ENCODE data around the gene STARD5.
"Not testable (repeated sequence)": the region's sequence is repeated elsewhere in the genome, so short reads cannot be mapped to it uniquely, and the experiment has no call there.

STARD5 gene

GRCh38 chr15:81336568-81336967 is 12.6 kb upstream of the STARD5 start:
- no peak for DNase-seq

DNA sequence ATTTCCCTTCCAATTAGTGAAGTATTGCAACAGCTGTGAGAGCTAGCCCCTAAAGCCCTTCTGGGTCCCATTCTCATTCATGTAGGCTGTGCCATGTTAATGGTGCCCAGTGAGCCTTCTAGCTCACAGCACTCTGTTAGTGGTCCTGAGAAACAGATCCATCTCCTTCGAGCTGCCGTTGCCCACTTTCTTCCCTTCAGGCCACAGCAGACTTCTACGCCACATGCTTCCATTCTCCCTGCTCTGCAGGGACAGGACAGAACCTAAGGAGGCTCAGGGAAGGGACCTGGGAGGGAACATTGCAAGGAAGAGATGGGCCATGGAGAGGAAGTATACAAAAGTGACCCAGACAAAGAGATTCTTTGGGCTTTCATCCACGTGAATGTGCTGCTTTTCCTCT is 11.7 kb upstream of the STARD5 start:
- DNase-seq, result no peak

DNA sequence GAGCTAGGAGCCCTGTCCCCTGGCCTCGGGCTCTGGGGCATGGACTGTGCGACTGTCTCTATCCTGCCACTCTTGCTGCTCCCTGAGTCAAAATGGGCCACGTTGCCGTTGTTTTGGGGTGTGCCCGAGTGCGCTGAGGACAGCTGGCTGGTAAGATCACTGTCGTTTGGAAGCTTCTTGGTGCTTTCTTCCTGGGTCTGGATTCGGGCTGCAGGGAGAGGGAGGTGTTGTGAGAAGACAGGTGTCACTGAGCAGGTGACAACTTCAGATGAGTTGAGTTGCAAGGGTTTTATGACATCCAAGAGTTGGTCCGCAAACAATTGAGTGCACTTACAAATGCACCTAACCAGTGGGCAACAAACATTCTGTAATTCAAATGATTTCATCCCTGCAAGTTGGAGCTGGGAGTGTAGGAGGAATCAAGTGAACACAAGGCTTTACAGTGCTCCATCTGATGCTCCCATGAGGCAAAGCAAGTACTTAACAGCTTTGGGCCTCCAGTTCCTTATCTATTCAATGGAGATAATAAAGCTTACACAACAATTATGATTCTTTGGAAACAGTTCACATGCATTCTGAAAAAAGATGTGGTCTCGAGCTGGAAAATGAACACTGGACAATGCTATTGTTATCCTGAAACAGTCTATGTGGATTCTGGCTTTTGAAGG is 11.0 kb upstream of the STARD5 start:
- no peak for DNase-seq

GRCh38 chr15:81333363-81333762 is 9.4 kb upstream of the STARD5 start:
- no peak for DNase-seq

GRCh38 chr15:81332326-81332725 is 8.4 kb upstream of the STARD5 start:
- DNase-seq, result no peak

- no peak for DNase-seq
These were observed 7.7 kb upstream of the STARD5 start for GRCh38 chr15:81331600-81331999.

GRCh38 chr15:81331141-81331540 is 7.2 kb upstream of the STARD5 start:
- not testable (repeated sequence) for DNase-seq

- DNase-seq, result no peak
These were observed 6.6 kb upstream of the STARD5 start for GRCh38 chr15:81330366-81331090.

DNA sequence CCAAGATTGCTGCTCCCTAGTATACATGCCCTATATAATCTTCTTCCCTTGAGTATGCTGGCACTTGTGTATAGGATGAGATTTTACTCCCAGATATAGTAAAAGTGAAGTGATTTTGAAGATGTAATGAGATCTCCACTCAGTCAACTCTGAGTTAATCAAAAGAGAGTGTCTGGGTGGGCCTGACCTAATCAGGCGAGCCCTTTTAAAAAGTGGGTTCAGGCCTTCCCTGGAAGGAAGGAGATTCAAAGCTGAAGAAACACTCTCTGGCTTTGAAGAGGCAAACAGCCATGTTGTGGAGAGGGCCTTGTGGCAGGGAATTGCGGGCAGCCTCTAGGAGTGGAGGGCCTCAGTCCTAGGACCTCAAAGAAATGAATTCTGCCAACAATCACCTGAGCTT is 5.5 kb upstream of the STARD5 start:
- DNase-seq, result no peak

DNA sequence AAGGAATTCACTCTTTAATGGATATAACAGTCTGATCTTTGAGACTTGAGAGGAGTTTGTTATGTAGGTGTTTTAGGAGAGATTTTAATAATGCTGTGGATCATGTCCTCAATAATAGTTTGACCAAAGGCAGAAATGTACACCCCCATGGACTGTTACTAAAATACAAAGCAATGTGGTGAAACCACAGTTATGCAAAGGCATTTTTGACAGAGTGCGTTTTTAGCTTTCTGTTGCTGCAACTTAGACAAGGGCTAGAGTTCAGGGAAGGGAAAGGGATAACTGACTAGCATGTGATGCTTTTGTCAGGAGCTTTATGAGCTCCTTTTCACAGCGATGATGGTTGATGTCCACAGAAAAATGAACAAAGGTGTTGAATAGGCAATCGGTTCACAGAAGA is 3.6 kb upstream of the STARD5 start:
- no peak for DNase-seq

DNA sequence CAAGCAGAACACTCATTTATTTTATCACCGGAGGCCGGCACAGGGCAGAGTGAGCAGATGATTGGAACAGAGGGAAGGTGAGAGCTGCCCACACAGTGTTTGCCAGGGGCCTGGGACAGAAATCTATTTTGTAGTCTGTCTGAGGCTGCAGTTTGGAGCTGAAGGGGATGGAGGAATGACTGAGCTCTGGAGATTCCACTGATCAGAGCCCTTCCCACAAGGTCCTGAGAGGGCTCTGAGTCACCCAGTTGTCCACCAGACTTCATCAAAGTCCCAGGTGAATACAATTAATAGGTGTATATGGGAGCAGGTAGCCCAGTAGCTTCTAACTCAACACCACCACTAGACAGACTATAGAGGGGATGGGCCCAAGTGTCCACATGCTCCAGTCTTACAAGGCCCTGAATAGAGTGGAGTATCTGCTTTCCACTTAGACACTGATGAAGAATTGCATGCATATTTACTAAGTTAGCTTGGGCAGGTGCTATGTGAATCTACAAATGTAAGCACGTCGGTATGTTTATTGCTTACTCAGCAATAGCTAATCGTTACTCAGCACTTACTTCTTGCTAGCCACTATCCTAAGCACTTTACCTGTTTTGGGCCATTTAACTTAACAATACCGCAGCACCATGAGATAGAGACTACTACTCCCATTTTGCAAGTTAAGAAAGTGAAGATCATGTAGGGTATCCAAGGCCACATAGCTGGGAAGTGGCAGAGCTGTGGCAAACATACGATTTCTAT is 2.7 kb upstream of the STARD5 start:
- DNase-seq, result no peak

GRCh38 chr15:81323559-81323943 is 390 bp downstream of the STARD5 start:
- DNase-seq, result no peak

- DNase-seq, result no peak
These were observed 1.2 kb downstream of the STARD5 start for GRCh38 chr15:81322676-81323253.

DNA sequence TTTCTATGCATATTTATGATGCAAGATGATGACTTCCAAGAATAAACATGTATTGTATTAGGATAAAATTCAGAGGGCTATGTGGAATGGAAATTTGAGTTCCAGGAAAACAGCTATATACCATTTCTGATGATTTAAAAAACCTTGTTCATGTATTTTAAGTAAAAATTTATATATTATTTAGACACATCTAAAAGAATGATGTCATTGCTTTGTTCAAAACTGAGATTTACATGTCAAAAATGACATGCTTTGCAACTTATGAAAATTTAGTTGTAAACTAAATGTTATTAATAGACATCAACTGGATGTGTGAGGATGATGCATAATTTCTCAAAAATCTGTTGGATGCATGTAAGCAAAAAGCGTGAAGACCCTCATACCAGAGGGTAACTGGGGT is 2.3 kb downstream of the STARD5 start:
- DNase-seq, result no peak

DNA sequence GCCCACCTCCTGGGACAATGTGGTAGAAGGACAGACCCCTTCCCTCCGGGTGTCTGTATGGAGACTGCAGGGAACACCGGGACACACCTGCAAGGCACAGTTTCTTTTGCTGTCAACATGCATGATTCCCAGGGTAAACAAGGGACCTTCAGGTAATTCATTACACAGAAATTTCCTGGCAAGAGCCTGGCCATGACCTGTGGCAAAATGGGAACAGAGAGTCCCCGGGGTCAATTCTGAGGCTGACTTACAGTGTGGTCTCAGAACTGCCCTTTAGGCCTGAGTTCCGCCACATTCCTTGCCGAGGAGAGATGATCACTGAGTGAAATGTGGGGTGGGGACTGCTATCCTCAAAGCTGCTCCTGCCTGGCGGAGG is 6.3 kb downstream of the STARD5 start:
- no peak for DNase-seq

DNA sequence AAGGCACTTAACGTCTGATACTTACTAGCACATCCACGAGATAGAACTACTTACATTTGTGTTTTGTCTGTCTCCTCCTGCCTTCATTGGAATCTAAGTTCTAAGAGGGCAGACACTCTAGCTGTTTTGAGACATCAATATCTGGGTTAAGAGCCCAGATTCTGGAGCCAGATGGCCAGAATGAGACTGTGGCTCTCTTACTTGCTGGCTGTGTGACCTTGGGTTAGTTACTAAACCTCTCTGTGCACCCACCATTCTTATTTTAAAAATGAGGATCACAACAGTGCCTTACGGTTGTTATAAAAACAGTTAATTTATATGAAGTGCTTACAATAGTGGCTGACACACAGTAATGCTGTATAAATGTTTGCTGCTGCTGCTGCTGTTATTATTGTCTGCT is 7.7 kb downstream of the STARD5 start:
- no peak for DNase-seq

- DNase-seq, result no peak
These were observed 8.3 kb downstream of the STARD5 start for GRCh38 chr15:81315452-81316175.

GRCh38 chr15:81314378-81314777 is 9.6 kb downstream of the STARD5 start:
- no peak for DNase-seq

DNA sequence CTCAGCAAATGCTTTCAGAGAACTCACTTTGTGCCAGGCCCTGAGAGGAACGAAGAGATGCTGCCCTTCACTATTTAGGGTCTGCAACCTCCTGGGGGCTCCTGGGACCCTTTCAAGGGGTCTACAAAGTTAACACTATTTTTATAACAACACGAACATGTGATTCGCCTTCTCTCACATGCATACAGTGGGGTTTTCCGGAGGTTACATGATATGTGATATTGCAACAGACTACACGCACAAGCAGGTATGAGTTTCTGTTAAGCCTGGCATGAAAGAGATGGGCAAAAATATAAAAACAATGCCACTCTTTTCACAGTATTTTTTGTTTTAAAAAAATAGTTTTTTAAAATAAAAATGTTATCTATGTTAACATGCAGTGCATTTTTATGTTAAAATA is 10.3 kb downstream of the STARD5 start:
- no peak for DNase-seq

- DNase-seq, result no peak
These were observed 11.0 kb downstream of the STARD5 start for GRCh38 chr15:81312790-81313543.

- DNase-seq, result no peak
These were observed 12.0 kb downstream of the STARD5 start for GRCh38 chr15:81311752-81312464.

DNA sequence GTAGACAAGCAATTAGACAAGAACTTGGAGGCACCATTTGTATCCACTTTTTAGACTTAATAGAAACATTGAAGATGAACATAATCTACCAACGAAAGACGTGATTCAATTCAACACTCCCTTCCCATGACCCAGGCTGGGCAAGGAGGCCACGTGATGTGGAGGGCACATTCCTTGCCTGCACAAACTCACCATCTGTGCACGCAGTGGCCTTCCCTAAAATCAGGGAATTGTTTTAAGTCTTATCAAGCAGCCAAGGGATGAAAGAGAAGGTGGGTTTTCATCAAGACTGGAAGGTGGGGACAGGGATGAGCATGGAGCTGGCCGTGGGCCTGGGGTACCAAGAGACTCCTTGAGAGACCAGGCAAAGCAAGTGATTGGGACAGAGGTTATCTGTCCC is 13.5 kb downstream of the STARD5 start:
- no peak for DNase-seq
